ENCODE data around the gene SCUBE1.

The SCUBE1 gene

DNA sequence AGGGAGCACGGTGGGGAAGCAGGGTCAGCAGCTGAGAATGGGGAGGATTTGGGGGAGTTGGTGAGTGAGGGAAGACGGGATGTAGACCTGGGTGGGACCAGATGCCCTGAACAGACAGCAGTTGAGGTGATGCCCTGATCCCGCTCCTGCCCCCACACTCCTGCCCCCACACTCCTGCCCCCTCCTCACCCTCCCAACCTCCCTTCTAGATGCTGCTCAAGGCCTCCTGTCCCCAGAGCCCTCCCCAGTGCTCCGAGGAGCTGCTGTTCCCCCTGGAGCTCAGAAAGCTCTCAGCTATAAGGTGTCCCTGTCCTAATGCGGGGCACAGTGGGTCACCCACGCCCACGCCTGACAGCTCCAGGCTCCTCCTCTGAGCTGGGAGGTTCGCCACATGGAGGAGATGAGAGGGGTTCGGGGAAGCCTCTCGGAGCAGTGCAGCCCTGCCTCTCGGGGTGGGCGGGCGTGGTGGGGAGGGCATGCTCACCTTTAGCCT is 131.2 kb downstream of the SCUBE1 start:
- DNase-seq = no peak

DNA sequence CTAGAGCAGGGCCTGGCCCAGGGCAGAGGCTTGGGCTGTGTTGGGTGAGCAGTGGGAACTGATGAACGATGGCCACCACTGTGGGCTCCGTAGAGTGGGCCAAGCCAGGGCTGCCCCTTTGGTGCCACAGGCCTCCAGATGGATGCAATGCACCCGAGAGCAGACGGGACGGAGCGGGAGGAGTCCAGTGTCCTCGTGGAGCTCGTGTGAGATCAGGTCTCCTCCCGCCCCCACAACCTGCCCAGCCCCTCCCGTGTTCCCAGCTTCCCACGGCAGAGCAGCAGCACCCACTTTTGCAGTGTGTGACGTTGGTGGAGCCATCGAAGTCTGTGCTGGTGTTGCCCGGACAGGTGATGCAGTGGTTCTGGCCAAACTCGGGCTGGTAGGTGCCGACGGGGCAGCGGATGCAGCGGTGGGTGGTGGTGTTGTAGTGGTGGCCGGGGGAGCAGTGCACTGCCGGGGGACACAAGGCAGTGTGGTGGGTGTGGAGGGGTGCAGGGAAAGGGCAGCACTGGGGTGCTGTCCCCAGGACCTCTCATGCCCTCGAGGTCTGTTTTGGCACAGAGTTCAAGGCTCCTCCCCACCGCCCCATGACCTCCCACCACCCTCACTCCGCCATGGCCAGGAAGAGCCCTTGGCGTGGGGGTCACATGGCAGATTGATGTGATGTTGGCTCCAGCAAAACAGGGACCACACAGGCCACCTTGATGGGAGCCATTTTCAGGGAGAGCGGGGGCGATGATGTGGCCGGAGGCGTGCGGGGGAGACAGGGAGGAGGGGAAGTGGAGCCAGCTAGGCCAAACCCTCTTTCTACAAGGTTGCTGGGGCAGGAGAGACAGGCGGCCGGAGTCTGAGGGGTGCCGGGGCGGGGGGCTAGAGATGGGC is 132.3 kb downstream of the SCUBE1 start:
- no peak for DNase-seq

DNA sequence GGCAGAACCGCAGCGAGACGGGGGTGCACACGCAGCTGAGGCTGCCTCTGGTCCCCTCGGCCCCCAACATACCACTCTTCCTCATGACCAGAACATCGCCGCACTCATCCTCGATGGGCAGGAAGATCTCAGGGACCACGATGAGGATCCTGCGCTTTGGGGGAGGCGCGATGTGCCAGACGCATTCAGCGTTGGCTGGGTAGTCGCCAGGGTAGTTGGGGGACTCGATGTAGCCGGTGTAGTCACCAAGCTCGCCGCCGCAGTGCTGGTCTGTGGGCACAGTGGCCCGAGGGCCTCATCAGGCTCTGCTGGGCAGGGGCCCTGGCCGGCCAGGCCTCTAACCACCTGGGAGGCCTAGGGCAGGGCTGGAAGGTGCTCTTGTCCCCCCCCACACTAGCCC is 133.2 kb downstream of the SCUBE1 start:
- no peak for DNase-seq

DNA sequence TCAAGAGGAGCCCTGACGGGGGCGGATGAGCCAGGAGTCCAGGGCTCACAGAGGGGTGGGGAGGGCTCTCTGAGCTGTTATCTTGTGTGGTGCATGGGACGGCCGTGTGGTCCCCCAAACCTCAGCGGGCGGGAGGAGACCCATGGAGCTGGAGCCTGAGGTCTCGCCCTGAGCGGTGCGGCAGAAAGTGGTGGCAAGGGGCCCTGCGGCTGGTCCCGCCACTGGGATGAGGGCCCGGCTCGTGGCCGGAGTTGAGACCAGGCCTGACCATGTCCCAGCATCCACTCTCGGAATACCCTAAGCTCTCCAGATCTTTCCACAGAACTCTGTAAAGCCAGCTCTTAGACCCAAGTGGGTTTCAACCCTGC is 133.7 kb downstream of the SCUBE1 start:
- no peak for DNase-seq

DNA sequence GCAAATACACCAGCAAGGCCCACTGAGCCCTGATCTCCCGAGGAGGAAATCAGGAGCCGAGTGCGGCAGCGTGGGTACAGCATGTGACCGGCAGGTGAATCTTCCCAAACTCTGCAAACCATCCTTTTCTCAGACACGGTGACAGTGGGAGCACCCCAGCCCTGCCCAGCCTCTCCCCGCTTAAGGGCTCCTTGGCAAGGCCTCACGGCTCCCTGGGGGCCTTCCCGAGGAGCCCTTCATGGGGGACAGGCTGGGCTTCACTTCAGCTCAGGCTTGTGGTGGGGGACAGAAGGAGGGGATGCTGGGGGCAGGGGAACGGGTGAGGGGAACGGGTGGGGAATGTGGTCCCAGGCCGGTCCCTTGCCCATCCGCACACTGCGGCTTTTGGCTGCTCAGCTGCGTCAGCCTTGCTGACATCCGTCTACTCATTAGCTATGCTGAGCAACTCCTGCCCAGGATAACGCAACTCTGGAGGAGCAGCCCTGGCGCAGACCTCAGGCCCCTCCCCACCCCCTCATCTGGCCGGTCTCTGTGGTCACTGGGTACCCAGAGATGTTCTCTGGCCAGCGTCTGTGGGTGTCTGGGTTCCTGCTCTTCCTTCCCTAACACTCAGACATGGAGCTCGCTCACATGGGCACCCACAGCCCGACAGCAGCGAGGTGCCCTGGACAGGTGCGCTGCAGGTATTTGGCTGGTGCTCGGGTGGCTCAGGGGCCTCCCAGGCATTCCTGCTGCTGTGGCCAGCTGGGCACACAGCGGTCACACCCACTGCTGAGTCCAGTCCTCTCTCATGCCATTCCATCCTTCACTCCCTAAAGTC is 134.3 kb downstream of the SCUBE1 start:
- DNase-seq = no peak

DNA sequence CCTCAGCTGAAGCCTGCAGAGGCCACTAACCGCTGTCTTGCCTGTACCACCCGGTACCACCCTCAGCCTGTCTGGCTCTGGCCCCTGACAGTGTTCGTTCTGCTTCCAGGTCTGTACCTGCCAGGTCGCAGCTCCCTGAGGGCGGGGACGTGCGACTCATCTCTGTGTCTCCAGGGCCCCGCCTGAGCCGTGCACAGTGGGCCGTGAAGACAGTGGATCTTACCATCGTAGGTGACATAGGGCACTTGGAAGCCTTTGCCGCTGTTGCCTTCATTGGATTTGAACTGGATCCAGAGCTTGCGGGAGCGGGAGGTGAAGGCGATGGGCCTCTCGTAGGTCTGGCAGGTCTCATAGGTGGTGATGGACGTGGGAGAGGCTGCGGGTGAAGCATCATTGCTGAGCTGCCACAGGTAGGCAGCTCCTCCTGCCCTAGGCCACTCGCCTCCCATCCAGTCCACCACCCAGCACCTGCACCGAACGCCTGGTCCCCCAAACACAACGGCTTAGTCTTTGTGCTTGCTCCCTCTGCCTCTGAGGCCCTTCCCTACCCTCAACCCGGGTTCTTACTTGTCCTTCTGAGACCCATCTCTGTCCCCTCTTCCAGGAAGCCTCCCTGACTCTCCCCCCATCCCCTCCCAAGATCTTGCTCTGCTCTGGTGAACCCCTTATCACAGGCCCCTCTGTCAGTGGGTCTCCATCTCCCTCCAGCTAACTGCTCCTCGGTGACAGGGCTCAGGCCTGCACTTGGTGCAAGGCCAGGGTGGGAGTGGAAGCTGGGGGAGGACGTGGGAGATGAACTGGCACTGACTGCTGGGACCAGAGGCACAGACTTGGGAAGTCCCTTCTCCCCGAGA is 135.1 kb downstream of the SCUBE1 start:
- DNase-seq = no peak

DNA sequence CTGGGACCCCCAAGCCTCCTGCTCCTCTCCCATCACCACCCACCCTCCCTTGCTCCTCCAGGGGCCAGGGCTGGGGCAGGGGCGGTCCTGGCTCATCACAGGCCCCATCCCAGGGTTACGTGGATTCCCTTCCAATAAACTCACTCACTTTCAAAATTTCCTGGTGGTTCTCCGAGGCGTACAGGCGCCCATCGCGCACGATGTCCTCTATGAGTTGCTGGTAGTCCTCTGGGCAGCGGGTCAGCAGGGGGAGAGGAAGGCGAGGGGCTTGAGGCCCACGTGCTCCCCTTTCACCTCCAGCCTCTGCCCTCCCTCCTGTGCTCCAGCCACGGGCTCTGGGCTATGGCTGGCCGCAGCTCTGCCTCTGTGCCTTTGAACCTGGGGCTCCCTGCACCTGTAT is 135.8 kb downstream of the SCUBE1 start:
- DNase-seq = no peak

DNA sequence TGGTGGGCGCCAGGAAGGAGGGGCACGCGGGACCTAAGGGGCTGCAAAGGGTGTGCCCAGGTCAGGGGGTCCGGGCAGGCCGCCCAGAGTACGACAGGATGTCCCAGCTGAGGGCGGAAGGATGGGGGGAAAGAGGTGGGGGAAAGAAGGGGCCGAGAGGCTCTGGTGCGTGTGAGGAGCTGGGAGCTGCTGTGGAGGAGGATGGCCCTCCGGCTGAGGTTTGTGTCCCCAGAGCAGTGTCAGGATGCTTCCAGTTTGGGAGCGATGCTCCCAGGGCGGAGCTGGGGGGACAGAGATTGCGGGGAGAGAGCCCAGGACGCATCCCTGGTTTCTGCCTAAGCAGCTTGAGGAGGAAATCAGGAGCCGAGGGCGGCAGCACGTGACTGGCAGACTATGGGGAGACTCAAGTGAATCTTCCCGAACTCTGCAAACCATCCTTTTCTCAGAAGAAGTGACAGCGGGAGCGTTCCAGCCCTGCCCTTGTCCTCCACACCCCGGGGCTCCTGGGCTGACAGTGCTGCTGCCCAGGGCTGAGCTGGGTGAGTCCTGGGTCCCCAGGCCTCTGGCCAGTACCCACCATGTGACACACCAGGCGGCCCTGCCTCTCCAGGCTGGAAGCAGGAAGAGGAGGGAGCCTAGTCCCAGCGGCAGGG is 136.5 kb downstream of the SCUBE1 start:
- no peak for DNase-seq

DNA sequence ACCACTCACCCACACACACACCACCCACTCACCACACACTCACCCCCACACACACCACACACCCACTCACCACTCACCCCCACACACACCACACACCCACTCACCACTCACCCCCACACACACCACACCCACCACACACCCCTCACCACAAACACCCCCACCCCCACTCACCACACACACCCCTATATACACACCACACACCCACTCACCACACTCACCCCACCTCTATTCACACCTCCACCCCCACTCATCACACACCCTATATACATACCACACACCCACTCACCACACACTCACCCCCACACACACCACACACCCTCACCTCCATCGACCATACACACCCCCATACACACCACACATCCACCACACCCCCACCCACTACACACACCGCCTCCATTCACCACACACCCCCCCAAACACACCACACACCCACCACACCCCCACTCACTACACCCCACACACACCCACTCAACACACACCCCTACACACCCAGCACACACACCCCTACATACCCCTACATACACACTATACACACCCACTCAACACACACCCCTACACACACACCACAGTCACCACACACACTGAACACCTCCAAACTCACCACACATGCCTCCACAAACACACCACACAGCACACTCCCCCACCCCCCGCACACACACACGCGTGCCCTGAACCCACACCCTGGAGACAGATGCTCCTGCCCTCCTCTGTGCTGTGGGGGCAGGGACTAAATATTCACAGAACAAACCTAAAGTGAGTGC is 137.2 kb downstream of the SCUBE1 start:
- DNase-seq = peak; percentile 44 to 51

DNA sequence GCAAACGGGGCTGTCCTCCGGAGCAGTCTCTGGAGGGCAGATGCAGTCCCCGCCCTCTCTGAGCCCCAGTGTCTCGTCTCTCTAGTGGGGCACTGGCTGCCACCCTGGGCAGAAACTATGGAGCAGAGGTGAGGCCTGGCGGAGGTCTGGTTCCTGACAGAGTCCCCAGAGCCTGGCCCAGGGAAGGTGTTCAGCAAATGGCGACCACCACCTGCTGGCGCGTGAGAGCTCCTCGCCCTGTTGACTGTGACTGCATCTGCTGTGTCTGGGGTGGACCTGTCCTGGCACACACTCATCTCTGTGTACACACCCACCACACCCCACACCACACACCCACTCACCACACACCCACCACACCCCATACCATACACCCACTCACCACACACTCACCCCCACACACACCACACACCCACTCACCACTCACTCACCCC is 137.9 kb downstream of the SCUBE1 start:
- DNase-seq = peak in 1 of 2 donors; percentile 26

DNA sequence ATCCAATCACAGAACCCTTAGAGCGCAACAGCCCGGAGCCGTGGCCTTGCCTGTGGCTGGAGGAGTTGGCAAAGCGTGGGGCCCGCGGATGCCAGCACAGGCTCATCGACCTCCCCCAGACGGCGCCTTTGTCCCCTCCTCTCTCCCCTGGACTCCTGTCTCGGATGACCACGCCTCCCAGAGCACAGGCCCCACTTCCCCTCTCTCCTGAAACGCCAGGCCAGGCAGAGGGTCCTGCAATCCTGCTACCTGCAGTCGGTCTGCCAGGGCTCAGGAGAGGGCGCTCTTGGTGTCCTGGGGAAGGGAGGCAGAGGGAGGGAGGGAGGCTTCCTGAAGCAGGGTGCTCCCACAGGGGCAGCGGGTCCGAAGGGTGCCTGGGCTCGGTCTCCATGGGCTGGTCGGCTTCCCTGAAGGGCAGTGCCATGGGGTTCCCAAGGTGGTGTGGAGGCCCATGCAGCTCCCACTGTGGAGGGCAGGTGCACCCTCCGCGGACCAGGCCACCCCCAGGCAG is 139.6 kb downstream of the SCUBE1 start:
- DNase-seq = no peak

DNA sequence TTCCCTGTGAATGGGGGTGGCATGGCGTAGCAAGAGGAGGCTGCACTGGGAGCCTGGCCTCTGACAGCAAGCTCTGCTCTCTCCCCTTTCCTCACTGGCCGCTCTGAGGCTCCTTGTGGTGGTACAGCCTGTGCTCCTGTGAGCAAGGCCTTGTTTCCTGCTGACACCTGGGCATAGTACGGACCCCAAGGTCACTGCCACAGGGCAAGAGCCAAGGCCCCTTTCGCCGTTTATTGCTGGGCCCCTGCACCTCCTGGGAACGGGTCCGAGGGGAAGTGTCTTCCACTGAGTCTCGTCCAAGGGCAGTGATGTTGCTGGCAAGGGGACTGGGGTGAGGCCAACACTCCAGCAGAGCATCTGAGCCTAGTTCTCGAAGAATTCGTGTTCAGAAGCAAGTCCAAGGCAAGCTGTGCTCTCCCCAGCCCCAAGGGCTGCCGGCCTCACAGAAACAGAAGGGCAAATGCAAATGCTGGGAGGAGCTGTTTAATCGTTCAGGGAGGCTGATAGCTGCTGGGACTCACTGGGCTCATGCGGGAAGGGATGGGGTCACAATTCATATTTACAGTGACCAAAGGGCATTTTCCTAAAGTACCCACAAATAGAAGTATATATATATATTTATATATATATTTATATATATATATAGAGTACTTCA is 140.3 kb downstream of the SCUBE1 start:
- no peak for DNase-seq

DNA sequence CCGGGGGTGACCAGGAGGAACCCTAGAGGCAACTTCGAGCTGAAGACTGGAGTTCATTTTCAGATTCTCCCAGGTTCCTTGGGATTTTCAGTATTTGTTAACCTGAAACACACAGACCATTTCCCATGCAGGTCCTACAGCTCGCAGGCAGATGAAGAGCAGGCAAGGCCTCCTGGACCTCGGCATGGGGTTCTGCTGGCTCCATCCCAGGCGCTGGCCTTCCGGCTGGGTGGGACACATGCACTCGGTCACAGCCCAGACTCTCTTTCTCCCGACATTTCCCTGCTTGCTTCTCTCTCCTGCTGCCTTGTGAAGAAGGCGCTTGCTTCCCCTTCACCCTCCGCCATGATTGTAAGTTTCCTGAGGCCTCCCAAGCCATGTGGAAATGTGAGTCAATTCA is 140.8 kb downstream of the SCUBE1 start:
- DNase-seq = no peak

DNA sequence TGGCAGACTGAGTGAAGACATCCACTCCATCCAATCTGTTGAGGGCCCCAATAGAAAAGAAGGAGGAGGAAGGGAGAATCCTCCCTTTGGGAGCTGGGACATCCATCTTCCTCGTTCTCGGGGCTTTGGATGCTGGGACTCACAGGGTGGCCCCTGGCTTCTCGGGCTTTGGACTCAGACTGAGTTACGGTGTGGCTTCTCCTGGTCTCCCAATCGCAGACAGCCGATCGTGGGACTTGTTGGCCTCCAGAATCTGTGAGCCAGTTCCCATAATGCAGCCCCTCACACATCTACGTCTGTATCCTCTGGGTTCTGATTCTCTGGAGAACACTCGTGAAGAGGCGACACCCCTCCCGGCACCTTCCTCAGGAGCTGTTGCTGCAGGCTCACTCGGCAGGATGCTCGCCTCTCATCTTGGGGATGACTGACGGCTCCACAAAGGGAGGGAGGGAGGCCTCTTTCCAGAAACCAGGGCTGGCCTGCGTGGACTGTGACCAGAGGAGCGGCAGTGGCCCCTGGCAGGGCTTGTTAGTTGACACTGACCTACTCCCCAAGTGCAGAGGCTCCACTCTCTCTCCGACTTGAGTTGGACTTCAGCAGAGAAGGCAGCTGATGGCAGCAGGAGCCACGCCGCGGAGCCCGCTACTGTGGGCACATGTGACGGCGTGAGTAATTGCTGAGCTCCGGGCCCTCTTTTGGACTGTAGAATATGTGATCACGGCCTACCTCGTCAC is 141.5 kb downstream of the SCUBE1 start:
- DNase-seq = no peak

DNA sequence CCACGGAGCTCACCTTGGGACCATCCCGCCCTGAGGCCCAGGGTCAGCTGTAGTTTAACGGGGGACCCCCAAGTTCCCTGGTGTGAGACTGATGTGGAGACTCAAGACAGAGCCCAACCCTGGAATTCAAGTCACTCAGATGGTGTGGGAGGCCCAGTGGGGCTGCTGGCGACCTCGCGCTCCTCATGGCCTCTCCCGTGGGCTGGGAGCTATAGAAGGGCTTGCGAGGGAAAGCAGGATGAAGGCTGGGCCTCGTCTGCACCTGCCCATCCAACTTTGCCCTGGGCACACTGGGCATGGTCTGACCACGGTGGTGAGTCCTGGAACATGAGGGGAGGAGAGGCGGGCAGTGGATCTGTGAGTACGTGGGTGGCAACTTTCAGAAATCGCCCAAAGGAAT is 142.6 kb downstream of the SCUBE1 start:
- DNase-seq = no peak

DNA sequence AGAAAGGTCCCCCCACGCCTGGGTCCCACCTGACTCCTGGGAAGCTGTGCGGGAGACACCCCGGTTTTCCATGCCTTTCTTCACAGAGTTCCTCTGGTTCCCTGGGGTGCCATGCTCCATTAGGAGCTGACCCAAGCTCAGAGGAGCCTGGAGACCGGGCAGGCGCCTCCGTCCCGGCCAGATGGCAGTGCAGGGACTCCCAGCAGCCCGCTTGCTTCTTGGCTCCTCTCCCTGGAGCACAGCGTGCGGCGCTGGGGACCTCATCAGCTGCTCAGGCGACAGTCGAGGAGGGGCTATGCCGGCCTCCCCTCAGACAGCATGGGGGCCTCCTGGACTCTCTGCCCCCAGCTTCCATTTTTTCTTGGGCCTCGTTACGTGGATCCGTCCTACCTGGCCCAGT is 143.1 kb downstream of the SCUBE1 start:
- no peak for DNase-seq

DNA sequence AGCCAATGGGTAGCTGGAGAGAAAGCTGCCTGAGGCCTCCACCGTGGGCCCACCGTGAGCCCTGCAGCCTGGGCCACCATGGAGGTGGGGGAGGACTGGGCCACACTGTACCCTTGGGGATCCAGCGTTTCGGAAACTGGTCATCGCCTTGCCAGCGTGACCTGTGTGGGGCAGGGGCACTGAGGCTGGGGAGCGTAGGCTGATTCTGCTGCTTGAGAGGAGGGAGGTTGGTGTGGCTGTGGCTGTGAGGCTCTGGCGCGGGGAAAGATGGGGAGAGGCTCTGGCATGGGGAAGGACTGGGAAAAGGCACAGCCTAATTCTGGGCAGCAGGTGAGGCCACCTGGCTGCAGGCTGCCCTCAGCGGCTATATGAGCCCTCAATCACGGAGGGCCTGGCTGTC is 143.6 kb downstream of the SCUBE1 start:
- no peak for DNase-seq

DNA sequence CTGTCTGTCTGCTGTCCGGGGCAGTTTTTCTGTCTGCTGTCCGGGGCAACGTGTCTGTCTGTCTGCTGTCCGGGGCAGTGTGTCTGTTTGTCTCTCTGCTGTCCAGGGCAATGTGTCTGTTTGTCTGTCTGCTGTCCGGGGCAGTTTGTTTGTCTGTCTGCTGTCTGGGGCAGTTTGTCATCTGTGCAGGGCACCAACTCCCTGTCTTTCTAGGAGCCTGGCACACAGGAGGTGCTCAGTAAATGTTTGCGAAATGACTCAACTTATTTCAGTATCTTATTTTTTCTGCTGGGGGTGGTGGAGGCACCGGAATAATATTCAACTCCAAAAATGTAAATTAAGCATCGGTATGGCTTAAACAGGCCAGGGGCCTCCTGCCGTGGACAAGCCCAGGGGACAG is 144.2 kb downstream of the SCUBE1 start:
- DNase-seq = no peak

DNA sequence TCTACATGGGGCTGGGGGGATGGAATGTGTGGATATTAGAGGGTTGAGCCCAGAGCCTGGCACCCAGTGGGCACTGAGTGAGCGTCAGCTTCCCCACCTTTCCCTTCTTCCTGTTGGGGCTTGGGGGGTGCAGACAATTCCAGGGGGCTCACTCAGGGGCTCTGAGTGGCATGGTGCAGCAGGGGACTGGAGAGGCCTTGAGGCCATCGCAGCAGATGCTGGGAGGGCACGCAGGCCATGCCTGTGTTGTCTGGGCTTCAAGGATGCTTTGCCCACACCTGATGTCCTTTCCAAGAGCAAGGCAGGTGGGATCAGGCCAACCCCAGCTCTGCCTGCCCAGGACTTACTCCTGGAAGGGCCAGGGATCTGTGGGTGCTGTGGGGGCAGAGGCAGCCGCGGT is 145.0 kb downstream of the SCUBE1 start:
- no peak for DNase-seq

DNA sequence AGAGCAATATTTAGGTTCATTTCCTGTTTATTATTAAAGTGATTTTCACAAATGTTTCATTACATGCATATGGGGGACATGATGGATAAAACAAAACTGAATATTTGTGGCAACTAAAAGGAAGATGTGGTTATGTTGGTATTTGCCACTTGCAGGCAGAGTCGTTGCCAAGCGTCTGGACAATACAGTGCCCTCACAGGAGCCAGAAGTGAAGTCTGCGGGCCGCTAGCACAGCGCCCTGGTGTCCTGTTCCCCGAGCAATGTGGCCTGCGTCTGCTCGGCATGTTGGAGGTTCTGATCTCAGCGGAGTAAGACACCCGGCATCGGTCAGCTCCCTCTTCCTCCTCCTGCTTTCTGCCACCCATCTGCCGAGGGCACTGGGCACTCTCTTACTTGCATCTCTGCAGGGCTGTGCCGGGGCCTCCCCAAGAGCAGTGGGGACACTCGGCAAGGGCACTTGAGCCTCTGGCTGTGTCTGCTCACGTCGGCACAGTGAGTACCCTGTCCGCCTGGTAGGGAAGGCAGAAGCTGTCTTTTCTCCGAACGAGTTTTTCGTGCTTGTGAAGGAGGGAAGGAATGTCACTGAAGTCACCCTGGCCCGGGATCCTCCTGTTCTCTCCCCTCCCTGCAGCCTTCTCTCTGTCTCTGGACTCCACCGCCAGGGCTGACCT is 145.8 kb downstream of the SCUBE1 start:
- DNase-seq = no peak
